H9 (cell line): ENCODE measurements around the gene BASP1. TPM values are rescaled to one million over a fixed set of nuclear protein-coding genes. Genes with fewer than 3 reads are reported as not detected.
"Not testable (repeated sequence)": the region's sequence is repeated elsewhere in the genome, so short reads cannot be mapped to it uniquely, and the experiment has no call there.

ENCODE experiments used
- DNase-seq: peaks from one replicate; pipeline ENCODE4 v3.0.0-alpha.2; 2017
- H2AFZ ChIP-seq: one replicate; pipeline ENCODE4 v1.6.1; 2013; ENCODE audit warnings: mild to moderate bottlenecking, low read length, control low read depth, moderate library complexity
- H2AK5ac ChIP-seq: 2 replicates; pipeline ENCODE4 v1.6.1; 2013; ENCODE audit warnings: low read length, control low read depth, mixed read lengths; ENCODE audit not compliant: insufficient read length
- H2BK120ac ChIP-seq: one replicate; pipeline ENCODE4 v1.6.1; 2013; ENCODE audit warnings: low read depth, mild to moderate bottlenecking, low read length, control low read depth, inconsistent platforms; ENCODE audit not compliant: poor library complexity, severe bottlenecking
- H2BK12ac ChIP-seq: 2 replicates; pipeline ENCODE4 v1.6.1; 2013; ENCODE audit warnings: low read length, control low read depth, mixed read lengths, low read depth; ENCODE audit not compliant: insufficient read length
- H2BK15ac ChIP-seq: 2 replicates; pipeline ENCODE4 v1.6.1; 2013; ENCODE audit warnings: low read depth, low read length, control low read depth
- H2BK20ac ChIP-seq: one replicate; pipeline ENCODE4 v1.6.1; 2013; ENCODE audit warnings: low read depth, mild to moderate bottlenecking, low read length, control low read depth, inconsistent platforms; ENCODE audit not compliant: poor library complexity, severe bottlenecking
- H2BK5ac ChIP-seq: 2 replicates; pipeline ENCODE4 v1.6.1; 2013; ENCODE audit warnings: low read length, control low read depth, mixed read lengths; ENCODE audit not compliant: insufficient read length
- H3K14ac ChIP-seq: 2 replicates; pipeline ENCODE4 v1.6.1; 2013; ENCODE audit warnings: low read length, control low read depth; ENCODE audit not compliant: insufficient read depth
- H3K18ac ChIP-seq: 2 replicates; pipeline ENCODE4 v1.6.1; 2013; ENCODE audit warnings: low read depth, mild to moderate bottlenecking, mixed read lengths, low read length, control low read depth; ENCODE audit not compliant: insufficient read length
- H3K23ac ChIP-seq: 2 replicates; pipeline ENCODE4 v1.6.1; 2013; ENCODE audit warnings: low read length, control low read depth, mixed read lengths, low read depth; ENCODE audit not compliant: insufficient read length
- H3K23me2 ChIP-seq: 2 replicates; pipeline ENCODE4 v1.6.1; 2013; ENCODE audit warnings: low read depth, mild to moderate bottlenecking, mixed read lengths, low read length, control low read depth; ENCODE audit not compliant: insufficient read length, poor library complexity, severe bottlenecking
- H3K27ac ChIP-seq: 2 replicates; pipeline ENCODE4 v1.5.1; 2013; ENCODE audit warnings: low read length, control low read depth, mixed read lengths, low read depth; ENCODE audit not compliant: insufficient read length
- H3K27me3 ChIP-seq: 2 replicates; pipeline ENCODE4 v1.6.1; 2013; ENCODE audit warnings: low read length, control low read depth, inconsistent platforms; ENCODE audit not compliant: insufficient read depth
- H3K4ac ChIP-seq: 2 replicates; pipeline ENCODE4 v1.6.1; 2013; ENCODE audit warnings: low read depth, mild to moderate bottlenecking, control low read depth, inconsistent platforms, low read length, moderate library complexity
- H3K4me1 ChIP-seq: 2 replicates; pipeline ENCODE4 v1.6.1; 2013; ENCODE audit warnings: low read length, control low read depth, inconsistent platforms; ENCODE audit not compliant: insufficient read depth
- H3K4me2 ChIP-seq: 2 replicates; pipeline ENCODE4 v1.6.1; 2013; ENCODE audit warnings: low read length, control low read depth, mixed read lengths; ENCODE audit not compliant: insufficient read length, insufficient read depth
- H3K56ac ChIP-seq: 2 replicates; pipeline ENCODE4 v1.6.1; 2013; ENCODE audit warnings: low read depth, mild to moderate bottlenecking, mixed read lengths, low read length, control low read depth; ENCODE audit not compliant: insufficient read length
- H3K79me1 ChIP-seq: 2 replicates; pipeline ENCODE4 v1.6.1; 2013; ENCODE audit warnings: low read depth, mild to moderate bottlenecking, moderate library complexity, low read length, control low read depth, inconsistent platforms; ENCODE audit not compliant: insufficient read depth, poor library complexity, severe bottlenecking
- H3K79me2 ChIP-seq: 2 replicates; pipeline ENCODE4 v1.6.1; 2013; ENCODE audit warnings: low read length, control low read depth, inconsistent platforms; ENCODE audit not compliant: insufficient read depth
- H3K9ac ChIP-seq: 2 replicates; pipeline ENCODE4 v1.6.1; 2013; ENCODE audit warnings: low read length, control low read depth, mixed read lengths; ENCODE audit not compliant: insufficient read length; ENCODE audit errors: extremely low read depth
- H3K9me3 ChIP-seq: one replicate; pipeline ENCODE4 v1.6.1; 2013; ENCODE audit warnings: low read depth, low read length, inconsistent platforms; ENCODE audit not compliant: control insufficient read depth
- H3T11ph ChIP-seq: one replicate; pipeline ENCODE4 v1.6.1; 2013; ENCODE audit warnings: mild to moderate bottlenecking, low read length, control low read depth, inconsistent platforms
- H4K20me1 ChIP-seq: one replicate; pipeline ENCODE4 v1.6.1; 2013; ENCODE audit not compliant: control insufficient read depth, insufficient read length, insufficient read depth
- H4K5ac ChIP-seq: 2 replicates; pipeline ENCODE4 v1.6.1; 2013; ENCODE audit warnings: low read depth, mild to moderate bottlenecking, mixed read lengths, low read length, control low read depth; ENCODE audit not compliant: insufficient read length
- H4K8ac ChIP-seq: replicated peaks from 2 replicates; pipeline ENCODE4 v1.6.1; 2013; ENCODE audit warnings: low read length, control low read depth, mixed read lengths, low read depth; ENCODE audit not compliant: insufficient read length
- H4K91ac ChIP-seq: 2 replicates; pipeline ENCODE4 v1.6.1; 2013; ENCODE audit warnings: low read depth, mild to moderate bottlenecking, moderate library complexity, mixed read lengths, low read length, control low read depth; ENCODE audit not compliant: insufficient read length
- H3K27ac Mint-ChIP-seq, 3 experiments: 2 replicates in 2 of 3; 3 replicates in 1 of 3; pipeline ENCODE4 v1.8.0; 2020 to 2021; ENCODE audit warnings: mixed read lengths in 3 of 3, mild to moderate bottlenecking in 1 of 3, moderate library complexity in 1 of 3
- H3K27me3 Mint-ChIP-seq: 2 replicates; pipeline ENCODE4 v1.8.0; 2021; ENCODE audit warnings: low read depth, mild to moderate bottlenecking, moderate library complexity, mixed read lengths
- H3K36me3 Mint-ChIP-seq, 3 experiments: 2 replicates in 2 of 3; 3 replicates in 1 of 3; pipeline ENCODE4 v1.8.0; 2020 to 2021; ENCODE audit warnings: low read depth in 3 of 3, mixed read lengths in 3 of 3; ENCODE audit not compliant: insufficient read depth in 1 of 3
- H3K4me1 Mint-ChIP-seq, 2 experiments: 2 replicates each; pipeline ENCODE4 v1.8.0; 2020; ENCODE audit warnings: mixed read lengths in 2 of 2
- H3K4me3 Mint-ChIP-seq, 2 experiments: 2 replicates in 1 of 2; 3 replicates in 1 of 2; pipeline ENCODE4 v1.8.0; 2020 to 2021; ENCODE audit warnings: mild to moderate bottlenecking in 2 of 2, mixed read lengths in 2 of 2, moderate library complexity in 1 of 2
- H3K9me3 Mint-ChIP-seq, 2 experiments: 2 replicates in 1 of 2; 3 replicates in 1 of 2; pipeline ENCODE4 v1.8.0; 2020; ENCODE audit warnings: mild to moderate bottlenecking in 2 of 2, mixed read lengths in 2 of 2, moderate library complexity in 1 of 2
- CTCF ChIP-seq: fragments of 200-600 bp; sonication (generic); conservative IDR thresholded peaks from 3 replicates; pipeline ENCODE4 v1.8.0; 2021; ENCODE audit warnings: antibody characterized with exemption, mild to moderate bottlenecking
- WGBS: extraction: QIAGEN DNeasy Blood & Tissue Kit; methylation state at CpG from one replicate; pipeline ENCODE4 v1.1.7; 2013; ENCODE audit warnings: missing lambda C conversion rate, low lambda C conversion rate, mixed read lengths; ENCODE audit not compliant: insufficient read length; ENCODE audit errors: extremely low coverage; 5-methylcytosine and 5-hydroxymethylcytosine counted together
- total RNA-seq: library from RNA; stranded (reverse); gene quantifications from 2 replicates; pipeline ENCODE4 v1.2.1, GENCODE V29; 2021

BASP1 gene
- total RNA-seq, 1 experiment from 2014 or later = 180 TPM

DNA sequence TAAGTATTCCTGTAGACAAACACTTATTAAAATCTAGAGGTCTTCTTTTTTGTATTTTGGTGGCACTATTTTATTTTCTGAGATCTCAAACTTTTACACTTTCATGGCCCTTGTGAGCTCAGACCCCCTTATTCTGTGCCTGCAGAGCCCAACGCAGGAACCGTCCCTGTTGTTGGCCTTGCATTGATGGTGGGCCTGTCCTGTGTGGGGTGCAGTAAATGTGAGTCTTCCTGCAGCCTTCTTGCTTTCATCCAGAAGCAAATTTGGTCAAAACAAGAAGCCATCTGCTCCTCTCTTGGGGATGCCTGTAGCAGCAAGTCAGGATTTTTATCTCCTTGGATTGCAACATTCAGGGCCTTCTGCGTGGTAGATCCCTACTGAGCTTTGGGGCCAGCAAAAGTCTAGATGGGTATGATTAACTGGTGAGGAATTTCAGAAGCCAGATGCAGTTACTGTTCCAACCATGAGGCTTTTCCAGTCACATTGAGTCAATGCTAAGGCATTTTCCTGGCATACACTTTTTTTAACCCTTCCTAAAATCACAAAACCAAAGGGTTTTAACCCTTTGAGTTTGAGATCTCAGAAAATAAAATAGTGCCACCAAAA lies 31.7 kb downstream of the BASP1 start:
- H3K9ac ChIP-seq = no peak overlapping the region
- H2BK15ac ChIP-seq = no peak overlapping the region
- no peak overlapping the region for H3K14ac ChIP-seq
- no peak overlapping the region for H3T11ph ChIP-seq
- no peaks in the 10 kb centered on the region for H4K20me1 ChIP-seq
- no peak for DNase-seq
- no peak overlapping the region for H2AK5ac ChIP-seq
- no peak for TF ChIP-seq CTCF
- no peak overlapping the region for H3K4ac ChIP-seq
- no peak overlapping the region for H2AFZ ChIP-seq
- no CpG with 5 or more reads among the region's 3 CpGs for WGBS
- H3K27me3 ChIP-seq = no peaks in the 10 kb centered on the region
- no peak overlapping the region for H3K27ac ChIP-seq
- H3K23ac ChIP-seq = no peak overlapping the region
- Mint-ChIP-seq H3K36me3 (peaks cover 24 to 47% (median 38%) of the 10 kb centered on the region in 3 experiments), H3K27ac (peak overlapping the region; percentile 49 to 91 (median 54); a peak in 5 of 7 replicates), H3K9me3 (no peaks in the 10 kb centered on the region), H3K4me1 (peaks cover 33 to 39% of the 10 kb centered on the region in 2 experiments), H3K4me3 (no peak overlapping the region), H3K27me3 (no peaks in the 10 kb centered on the region)
- no peak overlapping the region for H2BK20ac ChIP-seq
- no peak overlapping the region for H3K56ac ChIP-seq
- H2BK12ac ChIP-seq = no peak overlapping the region
- H2BK120ac ChIP-seq = no peak overlapping the region
- H3K18ac ChIP-seq = no peak overlapping the region
- no peak overlapping the region for H4K5ac ChIP-seq
- H2BK5ac ChIP-seq = no peak overlapping the region
- H3K9me3 ChIP-seq = no peaks in the 10 kb centered on the region
- peaks cover 22% of the 10 kb centered on the region; the same call in 1 of the 2 replicates for H3K79me2 ChIP-seq
- H3K79me1 ChIP-seq = peaks cover 21% of the 10 kb centered on the region
- no peak overlapping the region for H4K91ac ChIP-seq
- H3K4me2 ChIP-seq = no peak overlapping the region
- no peaks in the 10 kb centered on the region; the same call in 1 of the 2 replicates for H3K4me1 ChIP-seq
- no peaks in the 10 kb centered on the region for H3K23me2 ChIP-seq
- no peak overlapping the region for H4K8ac ChIP-seq

GRCh38 chr5:17249841-17250240 lies 32.4 kb downstream of the BASP1 start:
- not testable (repeated sequence) for H3K23ac ChIP-seq, H3K4me2 ChIP-seq, H3K4me1 ChIP-seq, H2BK20ac ChIP-seq, DNase-seq, H3T11ph ChIP-seq, H4K20me1 ChIP-seq, H3K27me3 Mint-ChIP-seq, H4K91ac ChIP-seq, H3K4ac ChIP-seq, H3K9ac ChIP-seq, H3K9me3 Mint-ChIP-seq, H4K8ac ChIP-seq, H2AK5ac ChIP-seq, H2BK5ac ChIP-seq, H3K27ac ChIP-seq, H3K27me3 ChIP-seq, H4K5ac ChIP-seq, H2BK15ac ChIP-seq, H2AFZ ChIP-seq, H3K18ac ChIP-seq, H3K27ac Mint-ChIP-seq, H3K23me2 ChIP-seq, H3K9me3 ChIP-seq, H3K56ac ChIP-seq, H3K4me3 Mint-ChIP-seq, H2BK120ac ChIP-seq, H3K14ac ChIP-seq, H2BK12ac ChIP-seq
- Mint-ChIP-seq H3K4me1 (peaks cover 34 to 43% of the 10 kb centered on the region in 2 experiments), H3K36me3 (peaks cover 28 to 50% (median 43%) of the 10 kb centered on the region in 3 experiments; a peak in 6 of 7 replicates)
- WGBS = no CpG with 5 or more reads among the region's 6 CpGs
- Histone ChIP-seq H3K79me1 (peaks cover 21% of the 10 kb centered on the region), H3K79me2 (peaks cover 23% of the 10 kb centered on the region; the same call in 1 of the 2 replicates)
